NCI-H1092 (cell line): ENCODE data around the gene FFAR2.

Experiments used
- DNase-seq: peaks from one replicate; lab custom pipeline; 2025; lab: John Stamatoyannopoulos, UW

FFAR2 gene

GRCh38 chr19:35486268-35486708, 38.2 kb downstream of the FFAR2 start:
- no peak for DNase-seq

GRCh38 chr19:35487656-35488182, 39.7 kb downstream of the FFAR2 start:
- DNase-seq: no peak

GRCh38 chr19:35488677-35489076, 40.6 kb downstream of the FFAR2 start:
- DNase-seq: no peak

- no peak for DNase-seq
Measured at GRCh38 chr19:35490364-35490763, 42.3 kb downstream of the FFAR2 start, which contains the start of gene KRTDAP. TSS of gene KRTDAP (minus strand) at chr19:35490464. CDS start at chr19:35490442, 22 bp downstream.

- no peak for DNase-seq
Measured at GRCh38 chr19:35491836-35492360, 43.8 kb downstream of the FFAR2 start.

GRCh38 chr19:35493971-35494370, 45.9 kb downstream of the FFAR2 start:
- no peak for DNase-seq

- no peak for DNase-seq
Measured at GRCh38 chr19:35495107-35496064, 47.3 kb downstream of the FFAR2 start.

GRCh38 chr19:35497406-35497805, 49.3 kb downstream of the FFAR2 start:
- DNase-seq: no peak

- no peak for DNase-seq
Measured at GRCh38 chr19:35498220-35498619, 50.2 kb downstream of the FFAR2 start.

GRCh38 chr19:35498984-35499527, 51.0 kb downstream of the FFAR2 start:
- DNase-seq: no peak

GRCh38 chr19:35500611-35501010, 52.6 kb downstream of the FFAR2 start:
- no peak for DNase-seq
